ENCODE data around the gene ZNF618.

ZNF618 gene

GRCh38 chr9:113943112-113944009 lies 67.3 kb downstream of the ZNF618 start:
- no peak for DNase-seq (ENCODE audit: extremely low read depth, low read depth)
- H3K4me3 ChIP-seq (replicated peaks; ENCODE audit: low read depth, low read length): no peak overlapping the region
- no peak for TF ChIP-seq CTCF (IDR thresholded peaks at IDR 0.05; ENCODE audit: low read depth, low read length, missing control alignments)

GRCh38 chr9:113945784-113946183 lies 69.7 kb downstream of the ZNF618 start:
- TF ChIP-seq CTCF (IDR thresholded peaks at IDR 0.05; ENCODE audit: low read depth, low read length, missing control alignments): no peak
- DNase-seq (ENCODE audit: extremely low read depth, low read depth): no peak
- no peak overlapping the region for H3K4me3 ChIP-seq (replicated peaks; ENCODE audit: low read depth, low read length)

GRCh38 chr9:113946496-113947115 lies 70.5 kb downstream of the ZNF618 start:
- H3K4me3 ChIP-seq (replicated peaks; ENCODE audit: low read depth, low read length): no peak overlapping the region
- no peak for TF ChIP-seq CTCF (IDR thresholded peaks at IDR 0.05; ENCODE audit: low read depth, low read length, missing control alignments)
- no peak for DNase-seq (ENCODE audit: extremely low read depth, low read depth)

GRCh38 chr9:113947941-113948340 lies 71.8 kb downstream of the ZNF618 start:
- TF ChIP-seq CTCF (IDR thresholded peaks at IDR 0.05; ENCODE audit: low read depth, low read length, missing control alignments): no peak
- no peak overlapping the region for H3K4me3 ChIP-seq (replicated peaks; ENCODE audit: low read depth, low read length)
- no peak for DNase-seq (ENCODE audit: extremely low read depth, low read depth)

GRCh38 chr9:113948891-113949570 lies 72.9 kb downstream of the ZNF618 start:
- no peak for TF ChIP-seq CTCF (IDR thresholded peaks at IDR 0.05; ENCODE audit: low read depth, low read length, missing control alignments)
- DNase-seq (ENCODE audit: extremely low read depth, low read depth): no peak
- no peak overlapping the region for H3K4me3 ChIP-seq (replicated peaks; ENCODE audit: low read depth, low read length)

- no peak for TF ChIP-seq CTCF (IDR thresholded peaks at IDR 0.05; ENCODE audit: low read depth, low read length, missing control alignments)
- no peak for DNase-seq (ENCODE audit: extremely low read depth, low read depth)
- H3K4me3 ChIP-seq (replicated peaks; ENCODE audit: low read depth, low read length): no peak overlapping the region
Measured at GRCh38 chr9:113949571-113950078, 73.5 kb downstream of the ZNF618 start.
